Activated CD8-positive, alpha-beta memory T cell treated with anti-CD3 and anti-CD28 coated beads, Interleukin-2, amount 50 U/mL, for 1 hour (primary cell): Measurements from ENCODE around the gene S100A8.
"Not testable (repeated sequence)": the region's sequence is repeated elsewhere in the genome, so short reads cannot be mapped to it uniquely, and the experiment has no call there.

ENCODE experiments used
- DNase-seq: peaks from one replicate; pipeline ENCODE4 v3.0.0-alpha.2; 2020; ENCODE audit errors: extremely low read depth

S100A8 gene

DNA sequence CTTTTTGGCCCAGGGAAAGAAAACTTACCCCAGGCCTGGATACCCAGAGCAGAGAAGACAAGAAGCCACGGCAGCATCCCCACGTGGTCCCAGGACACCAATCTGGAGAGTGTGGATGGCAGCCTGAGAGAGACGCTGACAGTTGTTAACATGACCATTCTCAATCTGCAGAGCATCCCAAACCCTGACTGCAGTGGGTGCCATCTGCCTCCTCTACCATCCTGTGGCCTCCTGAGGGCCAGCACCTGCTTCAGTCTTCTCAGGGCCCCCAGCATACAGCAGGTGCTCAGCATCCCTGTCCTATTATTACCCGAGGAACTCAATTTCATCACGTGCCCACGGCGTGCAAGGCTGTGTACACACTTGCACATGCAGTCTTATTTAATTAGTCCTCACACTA is 43.0 kb downstream of the S100A8 start:
- no peak for DNase-seq

DNA sequence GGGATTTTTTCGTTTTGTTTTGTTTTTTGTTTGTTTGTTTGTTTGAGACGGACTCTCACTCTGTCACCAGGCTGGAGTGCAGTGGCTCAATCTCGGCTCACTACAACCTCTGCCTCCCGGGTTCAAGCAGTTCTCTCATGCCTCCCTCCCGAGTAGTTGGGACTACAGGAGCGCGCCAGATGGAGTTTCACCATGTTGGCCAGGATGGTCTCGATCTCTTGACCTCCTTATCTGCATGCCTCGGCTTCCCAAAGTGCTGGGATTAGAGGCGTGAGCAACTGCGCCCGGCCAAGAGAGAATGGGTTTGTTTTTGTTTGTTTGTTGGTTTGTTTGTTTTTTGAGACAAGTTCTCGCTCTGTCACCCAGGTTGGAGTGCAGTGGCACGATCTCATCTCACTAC is 43.8 kb downstream of the S100A8 start:
- DNase-seq, result not testable (repeated sequence)

DNA sequence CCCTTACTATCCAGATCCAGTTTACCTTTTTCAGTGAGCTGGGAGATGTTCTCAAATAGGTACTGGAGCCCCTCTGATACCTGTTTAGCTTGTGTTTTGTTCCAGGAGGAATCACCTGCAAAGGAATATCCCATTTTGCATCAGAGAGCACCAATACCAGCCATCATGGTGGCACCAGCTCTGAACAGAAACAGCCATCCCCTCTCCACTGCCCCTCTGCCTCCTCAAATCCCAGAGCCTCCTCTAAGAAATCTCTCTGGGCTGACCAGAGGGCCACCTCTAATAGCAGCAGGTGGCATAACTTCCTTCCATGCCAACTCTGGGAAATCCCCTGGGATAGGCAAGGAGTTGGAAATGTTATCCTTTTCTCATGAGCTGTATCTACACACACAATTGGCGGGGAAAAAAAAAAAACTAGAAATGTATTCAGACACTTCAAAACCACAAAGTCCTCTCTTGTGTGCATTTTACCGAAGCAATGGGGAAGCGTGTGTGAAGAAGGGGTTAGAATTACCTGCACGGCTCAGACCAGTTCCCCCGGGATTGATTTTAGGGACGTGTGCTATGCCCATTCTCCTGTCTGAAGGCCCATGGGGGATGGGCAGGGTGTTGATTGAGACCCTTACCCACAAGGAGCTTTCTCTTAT is 44.7 kb downstream of the S100A8 start:
- DNase-seq, result no peak

DNA sequence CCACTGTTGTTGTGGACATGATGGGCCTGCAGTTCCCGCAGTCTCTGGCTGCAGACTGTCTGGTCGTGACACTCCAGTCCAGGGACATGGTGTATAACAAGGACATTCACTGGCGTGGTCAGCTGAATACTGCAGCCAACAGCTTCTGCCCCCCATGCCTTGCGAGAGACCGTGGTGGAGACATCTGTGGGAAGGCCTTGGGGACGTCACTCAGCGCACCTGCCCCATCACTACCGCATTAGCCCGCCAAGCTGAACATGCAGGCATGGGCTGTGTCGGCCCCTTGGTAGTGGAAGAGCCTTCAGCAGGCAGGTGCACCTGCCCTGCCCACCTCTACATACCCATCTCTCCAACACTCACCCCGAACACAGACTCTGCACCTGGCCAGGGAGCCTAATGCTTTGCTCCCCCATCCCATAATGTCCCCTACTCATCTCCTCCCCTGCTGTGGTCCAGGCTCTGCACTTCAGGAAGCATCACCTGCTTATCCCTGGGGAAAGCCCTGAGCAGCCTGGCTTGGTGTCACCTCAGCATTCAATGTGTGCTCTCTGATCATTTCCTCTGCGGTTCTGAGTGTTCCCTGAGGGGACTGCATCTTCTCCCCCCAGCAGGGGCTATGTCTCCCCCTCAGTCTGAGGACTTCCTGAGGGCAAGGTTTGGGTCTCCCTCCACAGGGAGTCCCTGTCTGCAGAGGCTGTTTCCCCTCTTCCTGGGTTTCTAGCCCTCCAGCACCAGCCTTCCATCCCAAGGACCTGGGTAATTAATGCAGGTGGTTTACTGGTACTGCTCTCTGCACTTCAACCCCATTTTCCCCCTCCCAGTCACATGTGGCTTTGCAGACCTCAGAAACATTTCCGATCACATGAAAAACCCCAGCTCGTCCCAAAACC is 45.4 kb downstream of the S100A8 start:
- DNase-seq, result no peak

DNA sequence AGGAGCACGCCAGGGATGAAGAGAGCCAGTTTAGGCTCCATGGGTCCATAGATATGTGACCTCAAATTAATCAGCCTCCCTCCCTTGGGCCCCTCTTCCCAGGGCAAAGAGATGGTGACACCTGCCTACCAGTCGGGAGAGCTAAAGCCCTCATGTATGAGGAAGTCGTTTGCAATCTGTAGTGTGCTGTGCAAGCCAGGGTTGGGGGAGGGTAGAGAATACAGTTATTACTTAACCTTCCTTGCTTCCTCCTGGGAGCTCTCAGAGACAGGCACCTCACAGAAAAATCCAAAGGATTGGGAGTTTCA is 46.2 kb downstream of the S100A8 start:
- DNase-seq, result no peak

DNA sequence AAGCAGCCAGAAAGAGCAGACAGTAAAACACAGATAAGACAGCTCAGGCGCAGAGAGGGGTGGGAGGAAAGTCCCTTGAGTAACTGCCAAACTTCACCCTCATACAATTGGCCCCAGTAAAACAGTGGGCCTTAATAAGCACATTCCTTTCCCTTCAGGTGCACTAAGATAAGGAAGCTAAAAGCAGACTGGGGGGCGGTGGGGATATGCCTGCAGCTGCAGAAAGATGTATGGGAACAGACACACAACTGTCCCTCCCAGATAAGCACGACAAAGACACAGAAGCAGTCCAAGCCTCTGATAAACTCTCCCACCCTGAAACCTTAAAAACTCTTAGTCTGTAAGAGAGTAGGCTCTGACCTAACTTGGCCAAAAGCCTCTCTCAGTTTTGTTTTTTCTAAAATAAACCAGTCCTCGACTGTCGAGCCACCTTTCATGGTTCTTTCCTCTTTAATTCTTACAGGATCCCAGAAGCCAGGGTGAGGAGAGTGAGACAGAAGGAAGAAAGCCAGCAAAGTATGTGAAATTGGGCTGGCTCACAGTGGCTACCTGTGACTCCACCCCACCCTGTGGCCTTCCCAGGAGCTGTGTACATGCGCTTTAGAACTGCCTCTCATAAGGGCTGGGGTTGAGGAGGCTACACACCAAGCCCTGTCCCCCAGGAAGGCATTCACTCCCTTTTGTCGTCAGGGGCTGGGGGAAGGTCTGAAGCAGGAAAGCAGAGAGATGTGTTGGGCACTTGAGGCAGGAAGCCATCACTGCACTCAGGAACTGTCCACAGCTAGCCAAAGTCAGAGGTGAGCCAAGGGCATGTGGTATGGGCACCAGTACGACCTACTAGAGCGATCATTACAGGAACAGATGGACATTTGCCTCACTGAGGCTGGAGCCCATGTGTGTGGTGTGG is 46.8 kb downstream of the S100A8 start:
- no peak for DNase-seq

DNA sequence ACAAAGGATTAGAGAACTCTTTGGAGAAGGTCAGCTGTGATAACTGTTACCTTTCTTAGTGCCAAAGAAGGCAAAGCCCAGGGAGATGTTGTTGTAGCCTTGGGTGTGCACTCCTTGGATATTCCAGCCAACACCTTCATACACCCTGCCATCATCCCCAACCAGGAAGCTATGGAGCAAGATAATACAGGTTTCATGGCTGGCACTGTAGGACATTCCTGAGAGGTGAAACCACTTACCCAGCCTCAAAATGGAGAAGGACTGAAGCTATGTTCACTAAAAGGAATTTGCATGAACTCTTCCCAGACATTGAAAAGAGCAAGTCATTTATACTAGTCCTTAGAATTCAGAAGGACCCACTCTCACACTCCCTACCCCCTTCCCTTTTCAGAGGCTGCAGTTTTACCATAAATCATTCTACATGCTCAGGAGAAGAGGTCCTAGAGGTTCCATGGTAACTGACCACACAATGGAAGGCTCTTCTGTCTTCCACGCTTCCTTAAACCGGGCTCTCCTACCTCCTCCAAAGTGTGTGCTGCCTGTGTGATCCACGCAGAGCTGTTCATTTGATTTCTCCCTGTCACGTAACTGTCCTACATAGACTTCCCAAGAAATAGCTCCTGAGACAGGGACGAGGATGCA is 47.7 kb downstream of the S100A8 start:
- DNase-seq, result no peak

DNA sequence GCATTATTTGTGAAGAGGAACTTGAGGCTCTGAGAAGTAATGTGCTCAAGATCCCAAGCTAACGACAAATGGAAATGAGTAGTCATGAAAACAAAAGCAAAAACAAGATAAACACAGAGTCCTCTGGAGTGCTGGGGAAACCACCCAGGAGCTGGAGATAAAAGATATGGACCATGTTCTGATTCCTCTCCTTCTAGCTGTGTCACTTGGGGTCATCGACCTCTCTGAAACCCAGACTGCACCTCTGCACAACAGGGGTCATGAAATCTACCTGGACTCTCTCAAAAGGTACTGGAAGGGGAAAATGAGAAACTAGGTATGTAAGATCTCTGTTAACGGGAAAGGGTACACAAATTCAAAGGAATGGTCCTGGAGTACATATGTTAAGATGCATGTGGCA is 48.7 kb downstream of the S100A8 start:
- DNase-seq, result no peak

DNA sequence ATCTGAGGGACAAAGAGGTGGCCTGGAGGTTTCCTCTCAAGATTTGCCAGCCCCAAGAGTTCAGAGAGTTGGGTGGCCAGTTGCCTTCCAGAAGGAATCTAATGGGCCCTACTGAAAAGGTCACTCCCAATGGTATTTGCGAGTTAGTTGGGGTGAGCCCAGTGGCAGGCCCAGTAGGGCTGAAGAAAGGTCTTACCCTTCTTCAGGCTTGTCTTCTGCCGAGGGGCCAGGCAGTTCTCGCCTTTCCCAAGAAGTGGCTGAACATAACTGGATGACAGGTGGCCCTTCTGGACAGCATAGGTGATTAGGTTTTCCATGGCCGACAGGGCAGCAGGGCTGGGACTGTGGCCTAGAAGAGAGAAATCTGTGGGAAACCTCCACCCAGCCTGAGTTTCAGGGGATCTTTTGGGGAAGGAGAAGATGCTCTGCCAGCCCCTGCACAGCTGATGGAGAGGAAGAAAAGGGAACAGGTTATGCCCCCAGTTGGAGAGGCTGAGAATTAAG is 49.4 kb downstream of the S100A8 start:
- DNase-seq, result no peak

DNA sequence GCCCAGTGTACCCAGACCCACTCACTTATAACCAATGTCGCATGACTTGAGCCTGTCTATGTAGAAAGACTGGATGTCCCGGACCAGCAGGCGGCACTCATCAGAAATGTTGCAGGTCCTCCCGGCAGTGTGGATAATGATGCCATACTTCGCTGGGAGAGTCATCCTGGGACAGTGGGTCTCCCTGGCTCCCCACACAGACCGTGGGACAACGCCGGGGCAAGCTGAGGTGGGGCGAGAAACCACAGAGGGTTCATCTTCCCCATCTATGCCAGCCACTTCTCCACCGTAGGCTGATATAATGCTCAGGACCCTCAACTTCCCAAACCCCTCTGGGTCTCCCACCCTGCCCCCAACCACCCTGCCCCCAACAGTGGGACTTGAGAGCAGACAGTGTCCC is 50.5 kb downstream of the S100A8 start:
- DNase-seq, result no peak
